H1 (cell line): ENCODE results near the gene ARHGEF3. TPM values are rescaled to one million over a fixed set of nuclear protein-coding genes. Genes with fewer than 3 reads are reported as not detected.

ENCODE experiments used
- CTCF ChIA-PET: fragments of 300-600 bp; sonication (Branson Sonifier 250); formaldehyde crosslinking; loops from one replicate; lab custom pipeline; 2021; ENCODE audit not compliant: partially characterized antibody; lab: Charles Lee
- POLR2A ChIA-PET: fragments of 300-600 bp; sonication (Branson Sonifier 250); formaldehyde crosslinking; loops from one replicate; lab custom pipeline; 2021; ENCODE audit warnings: inconsistent platforms; ENCODE audit not compliant: partially characterized antibody; lab: Charles Lee
- DNase-seq, 2 experiments: peaks; one replicate each; pipeline versions ENCODE4 v3.0.0 to v3.0.0-alpha.2; 2010 to 2022; ENCODE audit warnings: low spot score in 2 of 2, low read depth in 1 of 2, mixed read lengths in 1 of 2
- FAIRE-seq: peaks from 2 replicates; lab custom pipeline; 2011; peaks lifted over from hg19 to GRCh38; lab: Jason Lieb, UNC
- H2AFZ ChIP-seq: 2 replicates; pipeline ENCODE4 v1.8.1; 2012; ENCODE audit warnings: low read length, inconsistent platforms
- H2AK5ac ChIP-seq: 2 replicates; pipeline ENCODE4 v1.6.1; 2013; ENCODE audit warnings: low read depth, low read length
- H2BK120ac ChIP-seq: replicated peaks from 2 replicates; pipeline ENCODE3; 2013; ENCODE audit warnings: low read depth, low read length, inconsistent platforms
- H2BK12ac ChIP-seq: 2 replicates; pipeline ENCODE4 v1.6.1; 2013; ENCODE audit warnings: low read depth, low read length
- H2BK15ac ChIP-seq: 2 replicates; pipeline ENCODE4 v1.6.1; 2013; ENCODE audit warnings: low read length
- H2BK20ac ChIP-seq: 2 replicates; pipeline ENCODE4 v1.6.1; 2013; ENCODE audit warnings: low read length
- H2BK5ac ChIP-seq: 2 replicates; pipeline ENCODE4 v1.6.1; 2013; ENCODE audit warnings: low read depth, low read length
- H3K14ac ChIP-seq: 2 replicates; pipeline ENCODE4 v1.6.1; 2013; ENCODE audit warnings: inconsistent platforms; ENCODE audit not compliant: insufficient read length
- H3K18ac ChIP-seq: 2 replicates; pipeline ENCODE4 v1.6.1; 2013; ENCODE audit warnings: low read length; ENCODE audit errors: extremely low read depth
- H3K23ac ChIP-seq: 2 replicates; pipeline ENCODE4 v1.6.1; 2013; ENCODE audit warnings: inconsistent platforms; ENCODE audit not compliant: insufficient read length
- H3K23me2 ChIP-seq: 2 replicates; pipeline ENCODE4 v1.6.1; 2013; ENCODE audit warnings: low read depth, low read length
- H3K27ac ChIP-seq: 2 replicates; pipeline ENCODE4 v1.6.1; 2011; ENCODE audit warnings: low read depth, low read length, inconsistent platforms
- H3K27me3 ChIP-seq, 4 experiments: replicated peaks in 1 of 4; 1 replicate in 1 of 4; 2 replicates in 3 of 4; pipeline versions ENCODE4 v1.6.1 to v1.8.1; 2011 to 2013; ENCODE audit warnings: low read length in 3 of 4, mild to moderate bottlenecking in 3 of 4, inconsistent platforms in 2 of 4, mixed read lengths in 2 of 4, moderate library complexity in 1 of 4; ENCODE audit not compliant: control insufficient read depth in 3 of 4, insufficient read depth in 3 of 4; ENCODE audit errors: extremely low read depth in 1 of 4
- H3K36me3 ChIP-seq, 4 experiments: 2 replicates each; pipeline versions ENCODE4 v1.6.1 to v1.8.1; 2011 to 2013; ENCODE audit warnings: mild to moderate bottlenecking in 4 of 4, low read length in 3 of 4, moderate library complexity in 2 of 4, control low read depth in 1 of 4, inconsistent platforms in 1 of 4; ENCODE audit not compliant: insufficient read depth in 4 of 4, control insufficient read depth in 2 of 4
- H3K4ac ChIP-seq: replicated peaks from 2 replicates; pipeline ENCODE3; 2013; ENCODE audit warnings: low read length, low read depth, mixed read lengths, inconsistent platforms; ENCODE audit not compliant: insufficient read length
- H3K4me1 ChIP-seq, 4 experiments: replicated peaks in 1 of 4; 1 replicate in 1 of 4; 2 replicates in 3 of 4; pipeline versions ENCODE4 v1.6.1 to v1.8.1; 2011 to 2013; ENCODE audit warnings: low read length in 3 of 4, inconsistent platforms in 2 of 4, mixed read lengths in 1 of 4; ENCODE audit not compliant: insufficient read depth in 4 of 4, control insufficient read depth in 3 of 4
- H3K4me2 ChIP-seq, 2 experiments: 2 replicates each; pipeline versions ENCODE4 v1.6.1 to v1.8.1; 2011 to 2013; ENCODE audit warnings: low read depth in 2 of 2, low read length in 2 of 2, control low read depth in 1 of 2, inconsistent platforms in 1 of 2, mild to moderate bottlenecking in 1 of 2; ENCODE audit not compliant: insufficient read depth in 1 of 2
- H3K4me3 ChIP-seq, 4 experiments: fragments of 200-600, 300-600 bp in 1 of 4; sonication (generic), shearing (Covaris generic), sonication (Bioruptor Twin) in 1 of 4; 2 replicates each; pipeline versions ENCODE4 v1.5.1 to v1.8.1; 2011 to 2016; ENCODE audit warnings: low read length in 4 of 4, low read depth in 3 of 4, control low read depth in 2 of 4, inconsistent platforms in 2 of 4, mild to moderate bottlenecking in 2 of 4, mixed read lengths in 1 of 4, moderate library complexity in 1 of 4; ENCODE audit not compliant: insufficient read depth in 2 of 4; ENCODE audit errors: extremely low read depth in 1 of 4
- H3K56ac ChIP-seq: replicated peaks from 2 replicates; pipeline ENCODE3; 2013; ENCODE audit warnings: low read depth, mild to moderate bottlenecking, mixed read lengths, low read length, inconsistent platforms; ENCODE audit not compliant: insufficient read length
- H3K79me1 ChIP-seq: 2 replicates; pipeline ENCODE4 v1.6.1; 2013; ENCODE audit warnings: low read depth, low read length, control low read depth
- H3K79me2 ChIP-seq, 2 experiments: 2 replicates each; pipeline versions ENCODE4 v1.6.1 to v1.8.1; 2012 to 2013; ENCODE audit warnings: low read length in 2 of 2, mild to moderate bottlenecking in 2 of 2, inconsistent platforms in 1 of 2; ENCODE audit not compliant: insufficient read depth in 2 of 2, control insufficient read depth in 1 of 2
- H3K9ac ChIP-seq, 4 experiments: replicated peaks in 1 of 4; 1 replicate in 1 of 4; 2 replicates in 3 of 4; pipeline versions ENCODE4 v1.6.1 to v1.8.1; 2011 to 2013; ENCODE audit warnings: low read depth in 3 of 4, low read length in 3 of 4, control low read depth in 2 of 4, mild to moderate bottlenecking in 2 of 4, moderate library complexity in 2 of 4, inconsistent platforms in 1 of 4; ENCODE audit errors: extremely low read depth in 1 of 4
- H3K9me3 ChIP-seq, 2 experiments: 2 replicates each; pipeline versions ENCODE4 v1.6.1 to v1.8.1; 2012 to 2013; ENCODE audit warnings: mild to moderate bottlenecking in 2 of 2, moderate library complexity in 2 of 2, control low read depth in 1 of 2, inconsistent platforms in 1 of 2, low read depth in 1 of 2, low read length in 1 of 2, mixed read lengths in 1 of 2; ENCODE audit not compliant: insufficient read depth in 2 of 2
- H4K20me1 ChIP-seq, 2 experiments: replicated peaks in 1 of 2; 2 replicates each; pipeline versions ENCODE3 to v1.8.1; 2011 to 2013; ENCODE audit warnings: inconsistent platforms in 2 of 2, low read length in 2 of 2, mild to moderate bottlenecking in 1 of 2; ENCODE audit not compliant: insufficient read depth in 2 of 2, control insufficient read depth in 1 of 2
- H4K5ac ChIP-seq: 2 replicates; pipeline ENCODE4 v1.6.1; 2013; ENCODE audit warnings: low read length, low read depth, mixed read lengths, inconsistent platforms; ENCODE audit not compliant: insufficient read length
- H4K8ac ChIP-seq: 2 replicates; pipeline ENCODE4 v1.8.0; 2013; ENCODE audit warnings: mild to moderate bottlenecking, moderate library complexity, low read length, inconsistent platforms; ENCODE audit not compliant: insufficient read depth; ENCODE audit errors: extremely low read depth
- H4K91ac ChIP-seq: replicated peaks from 2 replicates; pipeline ENCODE3; 2013; ENCODE audit warnings: low read length, mixed read lengths, inconsistent platforms; ENCODE audit not compliant: insufficient read length
- CEBPB ChIP-seq: IDR thresholded peaks from 2 replicates; pipeline ENCODE4 v1.6.1; 2012; ENCODE audit warnings: low read depth, low read length
- EZH2 ChIP-seq: fragments of 200-600 bp; sonication (generic); IDR thresholded peaks from 2 replicates; pipeline ENCODE4 v1.7.1; 2012; ENCODE audit warnings: low read depth, mild to moderate bottlenecking, moderate library complexity, low read length, inconsistent platforms; ENCODE audit not compliant: severe bottlenecking
- KDM1A ChIP-seq: fragments of 200-600, 300-600 bp; sonication (generic); IDR thresholded peaks from 2 replicates; pipeline ENCODE4 v1.7.1; 2016; ENCODE audit warnings: mild to moderate bottlenecking, low read length, borderline replicate concordance
- PHF8 ChIP-seq: fragments of 200-600 bp; sonication (generic); conservative IDR thresholded peaks from 2 replicates; pipeline ENCODE4 v1.7.1; 2012; ENCODE audit warnings: low read depth, mild to moderate bottlenecking, inconsistent platforms, low read length, moderate library complexity
- RBBP5 ChIP-seq: IDR thresholded peaks from 2 replicates; pipeline ENCODE4 v1.7.1; 2012; ENCODE audit warnings: low read depth, mild to moderate bottlenecking, inconsistent platforms, low read length, moderate library complexity, borderline replicate concordance
- YY1 ChIP-seq: IDR thresholded peaks from 2 replicates; pipeline ENCODE4 v1.6.1; 2011; ENCODE audit warnings: low read depth, mild to moderate bottlenecking, low read length
- WGBS, 2 experiments: shearing (Covaris generic) in 1 of 2; methylation state at CpG; one replicate each; pipeline versions ENCODE4 v1.1.6 to v1.1.7; 2013 to 2015; ENCODE audit warnings: low lambda C conversion rate in 2 of 2, mixed read lengths in 2 of 2, inconsistent platforms in 1 of 2, low coverage in 1 of 2, missing lambda C conversion rate in 1 of 2; ENCODE audit not compliant: insufficient replicate concordance in 2 of 2, insufficient coverage in 1 of 2, insufficient read length in 1 of 2; ENCODE audit errors: extremely low coverage in 1 of 2, missing lambda C conversion rate in 1 of 2; 5-methylcytosine and 5-hydroxymethylcytosine counted together
- long read RNA-seq, 2 experiments: library from RNA in 1 of 2; library from capped mRNA in 1 of 2; stranded (forward); transcript quantifications; one replicate each; pipeline ENCODE4 v2.0.0, GENCODE V29; 2021; ENCODE audit warnings: inconsistent platforms in 1 of 2
- polyA minus RNA-seq, 3 experiments: library from RNA; depleted of rRNA, polyadenylated mRNA; stranded (reverse); fragments of >200 nt; gene quantifications; 1 replicate in 2 of 3; 2 replicates in 1 of 3; pipeline ENCODE4 v1.2.3, GENCODE V29; 2011
- polyA plus RNA-seq, 7 experiments: library from polyadenylated mRNA; depleted of rRNA in 3 of 7; stranded (reverse) in 5 of 7; unstranded in 2 of 7; fragments of >200 nt in 5 of 7; fragments of 200-250 nt in 2 of 7; gene quantifications; 1 replicate in 5 of 7; 2 replicates in 1 of 7; 4 replicates in 1 of 7; pipeline versions ENCODE4 v1.2.1 to v1.2.3, GENCODE V29; 2011 to 2013; ENCODE audit warnings: missing spikeins in 2 of 7, mixed read lengths in 2 of 7
- total RNA-seq: library from RNA; stranded (reverse); fragmentation: NEBNext Ultra II Directional; extraction: Animal tissue kit (Norgen Biotek cat#: 25700); gene quantifications from 2 replicates; pipeline ENCODE4 v1.2.1, GENCODE V29; 2021

Gene ARHGEF3, protein sequence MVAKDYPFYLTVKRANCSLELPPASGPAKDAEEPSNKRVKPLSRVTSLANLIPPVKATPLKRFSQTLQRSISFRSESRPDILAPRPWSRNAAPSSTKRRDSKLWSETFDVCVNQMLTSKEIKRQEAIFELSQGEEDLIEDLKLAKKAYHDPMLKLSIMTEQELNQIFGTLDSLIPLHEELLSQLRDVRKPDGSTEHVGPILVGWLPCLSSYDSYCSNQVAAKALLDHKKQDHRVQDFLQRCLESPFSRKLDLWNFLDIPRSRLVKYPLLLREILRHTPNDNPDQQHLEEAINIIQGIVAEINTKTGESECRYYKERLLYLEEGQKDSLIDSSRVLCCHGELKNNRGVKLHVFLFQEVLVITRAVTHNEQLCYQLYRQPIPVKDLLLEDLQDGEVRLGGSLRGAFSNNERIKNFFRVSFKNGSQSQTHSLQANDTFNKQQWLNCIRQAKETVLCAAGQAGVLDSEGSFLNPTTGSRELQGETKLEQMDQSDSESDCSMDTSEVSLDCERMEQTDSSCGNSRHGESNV
- total RNA-seq (6.0 and 7.7 TPM in 2 replicates), polyA plus RNA-seq (2011; rRNA removed) (2.8 and 4.1 TPM in 2 replicates), polyA minus RNA-seq (2011; rRNA and poly(A)+ RNA removed) (5.9 and 6.0 TPM in 2 replicates)
- 3.6 TPM for polyA plus RNA-seq (2011; cell fraction: cytosol; rRNA removed)
- polyA plus RNA-seq (2011; cell fraction: nucleus; rRNA removed), result 8.0 TPM
- 2.8 to 4.9 TPM (median 3.6 TPM) in 4 replicates for polyA plus RNA-seq (2012, experiment 1 of 2)
- 0.22 TPM for polyA plus RNA-seq (2012, experiment 2 of 2)
- 4.0 TPM for polyA plus RNA-seq (2013, experiment 1 of 2)
- polyA plus RNA-seq (2013, experiment 2 of 2), result 4.4 TPM
- polyA minus RNA-seq (2011; cell fraction: cytosol; rRNA and poly(A)+ RNA removed), result 3.7 TPM
- polyA minus RNA-seq (2011; cell fraction: nucleus; rRNA and poly(A)+ RNA removed), result 13.7 TPM
- long read RNA-seq, experiment 1, partial matches to known transcripts, result 1 of 2 reads
- long read RNA-seq, experiment 1, other reads (novel, unspliced or antisense), result 1 of 2 reads
- long read RNA-seq, experiment 2, partial matches to known transcripts, result 2 of 2 reads
- long read RNA-seq, experiment 2, other reads (novel, unspliced or antisense), result 0 of 2 reads

DNA sequence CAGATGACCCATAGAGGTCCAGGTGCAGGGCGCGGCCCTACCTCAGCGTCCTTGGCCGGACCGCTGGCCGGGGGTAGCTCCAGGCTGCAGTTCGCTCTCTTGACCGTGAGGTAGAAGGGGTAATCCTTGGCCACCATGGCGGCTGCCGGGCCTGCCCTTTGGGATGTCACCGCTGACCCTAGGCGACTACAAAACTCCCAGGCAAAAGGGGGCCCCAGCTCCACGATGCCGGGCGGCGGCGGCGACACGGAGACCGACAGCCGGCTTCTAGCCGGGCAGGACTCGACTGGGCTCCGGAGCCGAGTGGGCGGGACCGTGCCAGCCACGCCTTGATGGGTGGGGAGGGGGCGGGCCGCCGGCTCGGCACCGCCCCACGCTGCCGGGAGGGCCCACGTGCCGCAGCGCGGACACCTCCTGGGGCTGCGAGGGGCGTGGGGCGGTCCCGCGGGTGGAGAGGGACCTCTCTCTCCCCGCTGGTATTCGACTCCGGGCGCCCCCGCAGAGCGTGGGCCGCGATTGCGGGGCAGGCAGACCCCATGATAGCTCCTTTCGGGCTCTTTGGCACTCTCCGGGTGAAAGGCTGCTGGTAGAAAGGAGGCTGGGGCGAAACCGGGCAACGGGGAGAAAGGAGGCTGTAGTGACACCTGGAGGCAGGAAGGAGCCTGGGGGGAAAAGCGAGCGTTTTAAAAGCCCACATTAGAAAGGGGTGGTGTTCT is at the start of gene ARHGEF3:
Gene ARHGEF3, minus strand, starts transcription at position 288 of the 716 bp plus-strand sequence. Its CDS starts 151 bp downstream, at position 137.
- H3K79me1 ChIP-seq, result no peaks in the 10 kb centered on the region
- POLR2A ChIA-PET, result interaction anchor here (1.0 to 2.1 kb wide), 3 partner anchors 11 to 185 kb away, joined by 3 to 4 read pairs (median 4); no protein-coding TSS in a partner anchor
- no peaks in the 10 kb centered on the region for H3K9me3 ChIP-seq
- no peak within 1 kb of the TSS; the same call in 1 of the 2 replicates for H4K8ac ChIP-seq
- no peak within 1 kb of the TSS for H2BK120ac ChIP-seq
- peak within 1 kb of the TSS; percentile 94 to 96 for H3K4me2 ChIP-seq
- 0 out of 2 replicates have a peak within 1 kb of the TSS, but pooled peaks have one; percentile 46 for H2BK12ac ChIP-seq
- no peaks in the 10 kb centered on the region for H3K79me2 ChIP-seq
- no peak within 1 kb of the TSS for H3K4ac ChIP-seq
- H2AFZ ChIP-seq, result peak within 1 kb of the TSS; percentile 94
- H2AK5ac ChIP-seq, result no peak within 1 kb of the TSS
- peak within 1 kb of the TSS; percentile 31 to 79 (median 76) for H3K4me3 ChIP-seq
- H3K9ac ChIP-seq, result peak within 1 kb of the TSS in 3 of 4 experiments; percentile 45 to 59 (median 56); a peak in 5 of 7 replicates
- no peak within 1 kb of the TSS for H3K23ac ChIP-seq
- peaks cover 0 to 4% of the 10 kb centered on the region in 2 experiments for H4K20me1 ChIP-seq
- 0 out of 2 replicates have a peak within 1 kb of the TSS, but pooled peaks have one; percentile 18 for H2BK5ac ChIP-seq
- DNase-seq (peak; percentile 49 to 93), FAIRE-seq (peak; percentile 48)
- H3K36me3 ChIP-seq, result no peaks in the 10 kb centered on the region
- H3K56ac ChIP-seq, result peak within 1 kb of the TSS; percentile 70
- H2BK20ac ChIP-seq, result no peak within 1 kb of the TSS
- H3K27me3 ChIP-seq, result peaks cover 0 to 11% (median 7%) of the 10 kb centered on the region in 4 experiments; a peak in 3 of 7 replicates
- no peak within 1 kb of the TSS; the same call in 1 of the 2 replicates for H3K18ac ChIP-seq
- CTCF ChIA-PET, result interaction anchor here (0.6 to 9.8 kb wide), 25 partner anchors 10 to 454 kb away, joined by 3 to 92 read pairs (median 4); no protein-coding TSS in a partner anchor
- H4K91ac ChIP-seq, result no peak within 1 kb of the TSS
- H3K27ac ChIP-seq, result no peak within 1 kb of the TSS
- H4K5ac ChIP-seq, result peak within 1 kb of the TSS; percentile 23
- H3K14ac ChIP-seq, result no peak within 1 kb of the TSS
- H2BK15ac ChIP-seq, result no peak within 1 kb of the TSS
- H3K23me2 ChIP-seq, result peaks cover 7% of the 10 kb centered on the region
- H3K4me1 ChIP-seq, result peaks cover 0 to 9% (median 3%) of the 10 kb centered on the region in 4 experiments; a peak in 4 of 7 replicates
- 2% methylated on average over 40 of the region's 60 CpGs; no CpG with 5 or more reads in 1 of the 2 experiments for WGBS, 2 experiments
- TF ChIP-seq EZH2 (no peak), RBBP5 (peak; percentile 33; the same call in 1 of the 2 replicates), CEBPB (no peak), YY1 (0 out of 2 replicates have a peak, but pooled peaks have one; percentile 31), KDM1A (peak; percentile 56; the same call in 1 of the 2 replicates), PHF8 (peak; percentile 70)
